BE2C (cell line): ENCODE measurements around the gene VEPH1.

Source experiments
- DNase-seq: peaks from one replicate; pipeline ENCODE4 v3.0.0-alpha.2; 2020
- H3K27me3 ChIP-seq: fragments of 250-450 bp; sonication (Bioruptor Pico); 2 replicates; pipeline ENCODE4 v1.5.1; 2020; ENCODE audit warnings: mild to moderate bottlenecking
- H3K36me3 ChIP-seq: fragments of 250-450 bp; sonication (Bioruptor Pico); 2 replicates; pipeline ENCODE4 v1.5.1; 2020; ENCODE audit warnings: mild to moderate bottlenecking
- H3K4me1 ChIP-seq: fragments of 250-450 bp; sonication (Bioruptor Pico); 2 replicates; pipeline ENCODE4 v1.5.1; 2020
- H3K4me3 ChIP-seq: 2 replicates; pipeline ENCODE4 v1.5.1; 2011; ENCODE audit warnings: low read depth, low read length
- H3K9me3 ChIP-seq: fragments of 250-450 bp; sonication (Bioruptor Pico); 2 replicates; pipeline ENCODE4 v1.5.1; 2020
- TF ChIP-seq, protein P1 (sequence below): IDR thresholded peaks from 2 replicates; pipeline ENCODE4 v1.5.1; 2012; ENCODE audit warnings: mild to moderate bottlenecking, low read depth, low read length

The VEPH1 gene

DNA sequence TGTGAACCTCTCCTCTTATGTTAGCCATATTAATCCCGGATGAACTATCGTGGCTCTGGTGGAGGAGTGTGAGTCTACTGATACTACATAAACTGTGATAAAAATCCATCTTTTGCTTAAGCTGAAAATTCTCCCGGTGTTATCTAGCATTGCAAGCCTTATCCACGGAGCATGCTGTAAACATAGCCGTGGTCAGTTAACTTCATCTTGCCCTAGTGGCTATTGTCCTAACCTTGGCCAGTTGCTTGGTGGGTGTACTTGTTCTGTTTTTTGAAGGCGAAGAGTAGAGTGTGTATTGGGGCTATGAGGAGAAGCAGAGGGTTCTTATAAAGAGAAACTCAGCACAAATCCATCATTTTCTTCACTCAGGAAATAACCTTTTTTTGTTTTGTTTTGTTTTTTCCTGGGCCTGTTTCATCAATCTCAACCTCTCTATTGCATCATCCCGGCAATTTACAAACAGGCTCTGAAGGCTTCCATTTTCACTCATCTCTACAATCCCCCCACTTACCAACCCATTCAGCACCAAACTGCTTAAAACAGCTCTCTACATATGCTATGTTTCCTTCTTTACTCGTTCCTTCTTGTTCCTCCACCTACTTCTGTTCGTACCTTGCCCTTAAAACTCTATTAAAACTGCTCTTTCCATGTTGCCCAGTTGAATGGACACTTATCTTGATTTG is 202.1 kb downstream of the VEPH1 start:
- no peak for DNase-seq
- Histone ChIP-seq H3K27me3 (peaks cover 3% of the 10 kb centered on the region; the same call in 1 of the 2 replicates), H3K4me1 (no peaks in the 10 kb centered on the region), H3K4me3 (no peak overlapping the region), H3K36me3 (no peaks in the 10 kb centered on the region), H3K9me3 (no peaks in the 10 kb centered on the region)
- TF ChIP-seq, protein P1, sequence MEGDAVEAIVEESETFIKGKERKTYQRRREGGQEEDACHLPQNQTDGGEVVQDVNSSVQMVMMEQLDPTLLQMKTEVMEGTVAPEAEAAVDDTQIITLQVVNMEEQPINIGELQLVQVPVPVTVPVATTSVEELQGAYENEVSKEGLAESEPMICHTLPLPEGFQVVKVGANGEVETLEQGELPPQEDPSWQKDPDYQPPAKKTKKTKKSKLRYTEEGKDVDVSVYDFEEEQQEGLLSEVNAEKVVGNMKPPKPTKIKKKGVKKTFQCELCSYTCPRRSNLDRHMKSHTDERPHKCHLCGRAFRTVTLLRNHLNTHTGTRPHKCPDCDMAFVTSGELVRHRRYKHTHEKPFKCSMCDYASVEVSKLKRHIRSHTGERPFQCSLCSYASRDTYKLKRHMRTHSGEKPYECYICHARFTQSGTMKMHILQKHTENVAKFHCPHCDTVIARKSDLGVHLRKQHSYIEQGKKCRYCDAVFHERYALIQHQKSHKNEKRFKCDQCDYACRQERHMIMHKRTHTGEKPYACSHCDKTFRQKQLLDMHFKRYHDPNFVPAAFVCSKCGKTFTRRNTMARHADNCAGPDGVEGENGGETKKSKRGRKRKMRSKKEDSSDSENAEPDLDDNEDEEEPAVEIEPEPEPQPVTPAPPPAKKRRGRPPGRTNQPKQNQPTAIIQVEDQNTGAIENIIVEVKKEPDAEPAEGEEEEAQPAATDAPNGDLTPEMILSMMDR, result no peak

- no peaks in the 10 kb centered on the region for H3K36me3 ChIP-seq
- no peaks in the 10 kb centered on the region for H3K4me1 ChIP-seq
- no peak overlapping the region for H3K4me3 ChIP-seq
- TF ChIP-seq, protein P1, result no peak
- H3K9me3 ChIP-seq, result no peaks in the 10 kb centered on the region
- no peak for DNase-seq
- peaks cover 3% of the 10 kb centered on the region; the same call in 1 of the 2 replicates for H3K27me3 ChIP-seq
Observed at GRCh38 chr3:157300094-157300493, 203.1 kb downstream of the VEPH1 start.

GRCh38 chr3:157297328-157297915 is 205.8 kb downstream of the VEPH1 start:
- Histone ChIP-seq H3K9me3 (no peaks in the 10 kb centered on the region), H3K36me3 (no peaks in the 10 kb centered on the region), H3K4me1 (no peaks in the 10 kb centered on the region), H3K4me3 (no peak overlapping the region), H3K27me3 (no peaks in the 10 kb centered on the region; the same call in 1 of the 2 replicates)
- TF ChIP-seq, protein P1, result no peak
- DNase-seq, result no peak

DNA sequence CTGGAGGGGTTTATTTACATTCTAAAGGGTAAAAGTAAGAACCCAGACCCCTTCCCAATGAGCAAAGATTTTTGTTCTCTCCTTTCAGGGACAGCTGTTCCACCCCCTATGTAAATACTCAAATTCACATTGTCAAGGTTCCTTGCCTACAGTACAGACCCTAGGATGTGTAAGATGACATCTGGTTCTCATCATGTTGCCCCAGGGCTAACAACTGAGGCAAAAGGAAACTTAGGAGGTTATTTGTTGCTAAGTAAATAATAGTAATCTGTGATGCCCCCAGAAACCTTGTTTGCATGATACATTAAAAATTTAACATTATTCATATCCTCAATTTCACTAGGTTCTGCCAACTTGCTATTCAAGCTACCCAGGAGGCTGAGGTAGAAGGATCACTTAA is 208.3 kb downstream of the VEPH1 start:
- Histone ChIP-seq H3K4me1 (no peaks in the 10 kb centered on the region), H3K36me3 (no peaks in the 10 kb centered on the region), H3K9me3 (no peaks in the 10 kb centered on the region), H3K4me3 (no peak overlapping the region), H3K27me3 (no peaks in the 10 kb centered on the region)
- no peak for DNase-seq
- TF ChIP-seq, protein P1, result no peak

GRCh38 chr3:157294491-157294890 is 208.7 kb downstream of the VEPH1 start:
- no peak for DNase-seq
- no peaks in the 10 kb centered on the region for H3K27me3 ChIP-seq
- H3K9me3 ChIP-seq, result no peaks in the 10 kb centered on the region
- H3K4me1 ChIP-seq, result no peaks in the 10 kb centered on the region
- TF ChIP-seq, protein P1, result no peak
- H3K4me3 ChIP-seq, result no peak overlapping the region
- no peaks in the 10 kb centered on the region for H3K36me3 ChIP-seq

DNA sequence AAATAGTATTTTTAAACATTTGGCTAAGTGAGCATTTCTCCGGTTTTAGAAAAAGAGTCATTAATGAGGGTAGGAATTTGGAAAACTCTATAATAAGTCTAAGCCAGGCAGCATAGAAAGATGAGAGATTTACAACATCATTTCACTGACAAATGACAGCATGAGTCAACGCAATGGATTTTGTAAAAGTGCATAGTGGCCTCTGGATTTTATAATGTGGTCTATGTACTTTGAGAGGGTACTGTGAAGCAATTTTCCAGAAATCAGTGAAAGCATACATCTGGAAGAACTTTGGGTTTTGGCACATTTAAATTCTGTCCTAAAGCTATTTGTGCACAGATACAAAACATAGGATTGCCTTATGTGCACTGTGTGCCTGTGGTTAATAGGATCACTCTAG is 212.4 kb downstream of the VEPH1 start:
- H3K4me1 ChIP-seq, result no peaks in the 10 kb centered on the region
- no peak for DNase-seq

More for the DNA sequence above, 212.4 kb downstream of the VEPH1 start:
- no peaks in the 10 kb centered on the region for H3K36me3 ChIP-seq
- H3K4me3 ChIP-seq, result no peak overlapping the region
- H3K9me3 ChIP-seq, result no peaks in the 10 kb centered on the region
- H3K27me3 ChIP-seq, result no peaks in the 10 kb centered on the region; the same call in 1 of the 2 replicates
- TF ChIP-seq, protein P1, result no peak
